Measurements from ENCODE around the gene DPF3. TPM values are rescaled to one million over a fixed set of nuclear protein-coding genes. Genes with fewer than 3 reads are reported as not detected.

The DPF3 gene
- total and polyA plus RNA-seq, 2 of the 13 experiments (the other 11 are each of a cell fraction or from before 2014, with no cell fraction given), result 0.09 to 0.60 TPM

- TF ChIP-seq, protein P1, sequence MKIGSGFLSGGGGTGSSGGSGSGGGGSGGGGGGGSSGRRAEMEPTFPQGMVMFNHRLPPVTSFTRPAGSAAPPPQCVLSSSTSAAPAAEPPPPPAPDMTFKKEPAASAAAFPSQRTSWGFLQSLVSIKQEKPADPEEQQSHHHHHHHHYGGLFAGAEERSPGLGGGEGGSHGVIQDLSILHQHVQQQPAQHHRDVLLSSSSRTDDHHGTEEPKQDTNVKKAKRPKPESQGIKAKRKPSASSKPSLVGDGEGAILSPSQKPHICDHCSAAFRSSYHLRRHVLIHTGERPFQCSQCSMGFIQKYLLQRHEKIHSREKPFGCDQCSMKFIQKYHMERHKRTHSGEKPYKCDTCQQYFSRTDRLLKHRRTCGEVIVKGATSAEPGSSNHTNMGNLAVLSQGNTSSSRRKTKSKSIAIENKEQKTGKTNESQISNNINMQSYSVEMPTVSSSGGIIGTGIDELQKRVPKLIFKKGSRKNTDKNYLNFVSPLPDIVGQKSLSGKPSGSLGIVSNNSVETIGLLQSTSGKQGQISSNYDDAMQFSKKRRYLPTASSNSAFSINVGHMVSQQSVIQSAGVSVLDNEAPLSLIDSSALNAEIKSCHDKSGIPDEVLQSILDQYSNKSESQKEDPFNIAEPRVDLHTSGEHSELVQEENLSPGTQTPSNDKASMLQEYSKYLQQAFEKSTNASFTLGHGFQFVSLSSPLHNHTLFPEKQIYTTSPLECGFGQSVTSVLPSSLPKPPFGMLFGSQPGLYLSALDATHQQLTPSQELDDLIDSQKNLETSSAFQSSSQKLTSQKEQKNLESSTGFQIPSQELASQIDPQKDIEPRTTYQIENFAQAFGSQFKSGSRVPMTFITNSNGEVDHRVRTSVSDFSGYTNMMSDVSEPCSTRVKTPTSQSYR (CRISPR knock-in tag; IDR thresholded peaks at IDR 0.05; ENCODE audit: borderline replicate concordance), result no peak
- TF ChIP-seq SKIL (CRISPR knock-in tag; IDR thresholded peaks at IDR 0.05; ENCODE audit: borderline replicate concordance) (no peak), SOX13 (IDR thresholded peaks at IDR 0.05) (no peak), SOX13 (CRISPR knock-in tag; conservative IDR thresholded peaks at IDR 0.05 in 1 of 2, IDR thresholded peaks at IDR 0.05 in 1 of 2) (no peak), IKZF4 (CRISPR knock-in tag; IDR thresholded peaks at IDR 0.05; ENCODE audit: borderline replicate concordance, low read depth, not compliant biosample characterization) (peak; percentile 62), THRA (CRISPR knock-in tag; IDR thresholded peaks at IDR 0.05; ENCODE audit: borderline replicate concordance) (no peak), FIP1L1 (IDR thresholded peaks at IDR 0.05; ENCODE audit: borderline replicate concordance, insufficient read depth, low read depth, low read length) (no peak), ZNF607 (CRISPR knock-in tag; IDR thresholded peaks at IDR 0.05; ENCODE audit: borderline replicate concordance) (peak; percentile 78), PHF5A (CRISPR knock-in tag; IDR thresholded peaks at IDR 0.05; ENCODE audit: low read depth, unreplicated experiment) (no peak), CBFB (CRISPR knock-in tag; IDR thresholded peaks at IDR 0.05) (0 out of 2 replicates have a peak, but pooled peaks have one; percentile 13), KDM1A (CRISPR knock-in tag; IDR thresholded peaks at IDR 0.05) (no peak), ZNF503 (CRISPR knock-in tag; IDR thresholded peaks at IDR 0.05) (no peak; the same call in 1 of the 2 replicates), SAFB2 (CRISPR knock-in tag; IDR thresholded peaks at IDR 0.05; ENCODE audit: borderline replicate concordance, low read depth) (no peak), ETV6 (CRISPR knock-in tag; conservative IDR thresholded peaks at IDR 0.05) (no peak), ZNF879 (CRISPR knock-in tag; IDR thresholded peaks at IDR 0.05) (no peak), HNF4G (IDR thresholded peaks at IDR 0.05; ENCODE audit: borderline replicate concordance, low read depth, low read length) (no peak), HNF4G (CRISPR knock-in tag; IDR thresholded peaks at IDR 0.05; ENCODE audit: borderline replicate concordance, low read depth) (no peak), ZNF792 (CRISPR knock-in tag; IDR thresholded peaks at IDR 0.05) (no peak), ARNT2 (CRISPR knock-in tag; IDR thresholded peaks at IDR 0.05; ENCODE audit: low read depth) (peak; percentile 52; the same call in 1 of the 2 replicates), TBX3 (IDR thresholded peaks at IDR 0.05; ENCODE audit: borderline replicate concordance) (no peak), ZFX (CRISPR knock-in tag; IDR thresholded peaks at IDR 0.05; ENCODE audit: low read depth) (peak; percentile 82)
Measured at GRCh38 chr14:72926292-72927028, 32.6 kb upstream of the DPF3 start, which contains the start of gene DCAF4 (continued).
